Skin epidermis (tissue), 12 donors: ENCODE results near the gene POLR1D.

ENCODE experiments used
- H3K27ac ChIP-seq, 21 experiments: fragments of 200-600 bp; sonication (generic) in 11 of 21; one replicate each; pipeline ENCODE4 v1.5.0; 2020; ENCODE audit warnings: mild to moderate bottlenecking in 3 of 21, inconsistent platforms in 2 of 21, moderate library complexity in 2 of 21
- H3K4me3 ChIP-seq, 7 experiments: fragments of 200-600 bp; sonication (generic) in 2 of 7; one replicate each; pipeline ENCODE4 v1.5.0; 2020; ENCODE audit warnings: inconsistent platforms in 2 of 7, mild to moderate bottlenecking in 2 of 7, moderate library complexity in 1 of 7

The POLR1D gene

GRCh38 chr13:27635266-27635665 lies 13.6 kb downstream of the POLR1D start:
- peak overlapping the region in 2 of 21 experiments; percentile 12 to 47 for H3K27ac ChIP-seq
- H3K4me3 ChIP-seq: no peak overlapping the region

- peak overlapping the region in 1 of 21 experiments; percentile 26 for H3K27ac ChIP-seq
- H3K4me3 ChIP-seq: no peak overlapping the region
These were observed 15.0 kb downstream of the POLR1D start for GRCh38 chr13:27636589-27637288.

DNA sequence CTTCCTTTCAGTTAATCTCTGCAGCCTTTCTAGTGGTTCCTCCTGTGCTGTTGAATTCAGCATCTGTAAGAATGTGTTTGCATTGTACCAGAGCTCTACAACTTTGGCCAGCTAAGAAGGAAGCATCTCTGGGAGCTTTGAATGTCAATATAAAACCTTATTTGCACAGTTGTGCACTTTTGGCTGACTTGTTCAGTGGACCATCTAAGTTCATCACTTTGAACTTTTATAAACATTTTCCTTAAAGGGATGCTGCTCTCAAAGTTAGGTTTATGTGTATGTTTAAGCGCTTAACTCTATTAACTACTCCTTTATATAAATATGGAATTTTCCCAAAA lies 15.6 kb downstream of the POLR1D start:
- no peak overlapping the region for H3K4me3 ChIP-seq
- peak overlapping the region in 1 of 21 experiments; percentile 26 for H3K27ac ChIP-seq

DNA sequence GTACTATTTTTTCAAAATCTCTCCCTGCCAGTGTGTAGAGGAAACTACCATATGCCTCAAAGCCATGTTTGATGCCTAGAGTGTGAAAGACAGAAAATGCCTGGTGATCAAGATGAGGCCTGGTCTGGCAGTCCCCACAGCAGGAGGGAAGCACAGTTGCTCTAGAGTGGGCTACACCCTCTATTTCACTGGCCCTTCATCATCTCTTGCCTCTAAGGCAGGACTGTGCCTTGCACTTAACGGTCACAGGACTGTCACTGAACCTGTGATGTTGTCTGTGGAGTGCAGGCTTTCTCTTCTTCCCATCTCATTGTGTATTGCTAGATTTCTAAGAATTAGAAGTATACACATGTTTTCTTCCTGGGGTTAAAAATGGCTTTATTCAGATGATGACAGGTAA lies 16.3 kb downstream of the POLR1D start:
- Histone ChIP-seq H3K4me3 (no peak overlapping the region), H3K27ac (peak overlapping the region in 6 of 21 experiments; percentile 6 to 50 (median 18))

- Histone ChIP-seq H3K27ac (peak overlapping the region in 10 of 21 experiments; percentile 0 to 50 (median 26)), H3K4me3 (no peak overlapping the region)
These were observed 16.8 kb downstream of the POLR1D start for GRCh38 chr13:27638521-27638920.

DNA sequence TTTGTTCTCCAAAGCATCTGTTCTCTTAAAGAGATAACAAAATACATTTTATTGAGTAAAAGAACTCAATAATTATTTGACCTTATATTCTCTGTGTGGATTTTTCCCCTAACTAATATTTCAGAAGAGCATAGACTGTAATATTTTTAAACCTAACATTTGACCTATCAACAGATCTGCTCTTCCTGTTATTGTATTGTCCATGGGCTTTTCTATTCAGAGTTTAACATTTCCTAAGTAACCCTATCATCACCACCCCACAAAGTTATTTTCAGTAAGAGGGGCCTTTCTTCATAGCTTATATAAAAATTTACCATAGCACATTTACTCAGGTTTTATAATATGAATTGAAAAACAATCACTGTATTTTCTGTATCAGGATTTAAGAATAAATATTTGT lies 17.5 kb downstream of the POLR1D start:
- Histone ChIP-seq H3K4me3 (no peak overlapping the region), H3K27ac (peak overlapping the region in 6 of 21 experiments; percentile 0 to 31 (median 12))

GRCh38 chr13:27641711-27642502 lies 20.2 kb downstream of the POLR1D start:
- H3K4me3 ChIP-seq: no peak overlapping the region
- peak overlapping the region in 3 of 21 experiments; percentile 12 to 31 (median 19) for H3K27ac ChIP-seq

DNA sequence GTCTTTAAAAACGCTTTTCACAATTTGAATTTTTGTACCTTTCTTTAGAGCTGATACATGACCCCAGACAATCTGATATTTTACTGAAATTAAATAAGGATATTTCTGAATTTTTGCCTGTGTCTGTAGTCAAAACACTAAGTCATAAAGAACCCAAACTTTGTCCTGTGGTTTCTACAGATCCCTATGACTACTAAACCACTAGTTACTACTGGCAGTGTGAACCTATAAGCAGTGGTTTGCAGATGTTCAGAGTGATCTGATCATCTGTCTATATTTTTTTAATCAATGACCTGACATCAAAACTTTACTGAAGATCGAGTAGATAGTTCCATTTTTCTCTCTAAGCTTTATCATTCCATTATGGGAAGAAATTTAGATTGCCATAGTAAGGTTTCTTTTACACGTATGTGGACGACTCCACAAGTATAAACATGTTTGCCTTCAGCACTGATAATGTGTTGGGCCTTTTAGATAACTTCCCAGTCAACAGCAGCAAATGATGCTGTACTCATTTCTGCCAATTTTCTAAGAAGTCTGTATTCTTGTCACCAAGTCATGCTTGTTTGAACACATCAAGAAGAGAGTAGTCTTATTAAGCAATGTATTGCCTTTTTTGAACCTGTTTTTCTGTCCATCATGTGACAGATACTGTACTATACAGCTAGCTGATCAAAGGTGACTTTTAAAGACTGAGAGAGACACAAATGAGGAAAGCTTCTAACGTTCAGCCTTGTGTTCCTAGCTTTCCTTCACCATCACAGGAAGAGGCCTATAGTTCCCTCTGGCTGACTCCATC lies 21.8 kb downstream of the POLR1D start:
- H3K27ac ChIP-seq: peak overlapping the region in 14 of 21 experiments; percentile 2 to 68 (median 40)
- no peak overlapping the region for H3K4me3 ChIP-seq

DNA sequence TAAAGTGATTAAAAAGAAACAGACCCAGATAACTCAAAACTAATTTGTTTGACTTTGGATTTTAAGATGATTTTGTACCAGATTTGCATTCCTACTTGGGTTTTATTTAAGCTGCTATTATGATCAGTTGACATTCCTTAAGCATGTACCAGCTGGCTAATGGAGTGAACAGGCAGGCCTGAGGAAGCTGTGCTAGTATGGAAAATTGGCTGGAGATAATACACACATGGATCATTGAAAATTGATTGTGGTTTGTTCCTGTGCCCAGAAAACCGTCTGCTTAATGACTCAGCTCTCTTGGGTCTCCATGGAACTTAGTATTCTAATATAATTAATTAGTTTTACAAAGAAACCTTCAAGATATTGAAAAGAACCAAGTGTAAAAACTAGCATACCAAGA lies 22.6 kb downstream of the POLR1D start:
- Histone ChIP-seq H3K27ac (peak overlapping the region in 12 of 21 experiments; percentile 2 to 68 (median 48)), H3K4me3 (no peak overlapping the region)

DNA sequence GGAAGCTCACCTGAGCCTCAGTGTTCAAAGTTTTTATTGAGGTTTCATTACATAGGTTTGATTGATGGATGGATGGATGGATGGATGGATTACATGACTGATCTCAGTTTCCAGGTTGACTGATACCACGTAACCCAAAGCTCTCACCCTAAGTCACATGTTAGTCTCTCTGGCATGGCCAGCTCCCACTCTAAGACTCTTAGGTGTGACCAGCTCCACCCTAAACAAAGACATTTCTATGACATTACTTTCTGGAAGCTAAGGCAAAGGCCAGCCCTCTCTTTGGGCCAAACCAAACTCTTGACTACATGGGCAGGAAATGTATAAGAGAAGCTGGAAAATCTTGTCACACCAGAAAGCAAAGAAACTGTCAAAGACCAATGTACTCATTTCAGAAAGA lies 28.6 kb downstream of the POLR1D start:
- no peak overlapping the region for H3K4me3 ChIP-seq
- no peak overlapping the region for H3K27ac ChIP-seq

DNA sequence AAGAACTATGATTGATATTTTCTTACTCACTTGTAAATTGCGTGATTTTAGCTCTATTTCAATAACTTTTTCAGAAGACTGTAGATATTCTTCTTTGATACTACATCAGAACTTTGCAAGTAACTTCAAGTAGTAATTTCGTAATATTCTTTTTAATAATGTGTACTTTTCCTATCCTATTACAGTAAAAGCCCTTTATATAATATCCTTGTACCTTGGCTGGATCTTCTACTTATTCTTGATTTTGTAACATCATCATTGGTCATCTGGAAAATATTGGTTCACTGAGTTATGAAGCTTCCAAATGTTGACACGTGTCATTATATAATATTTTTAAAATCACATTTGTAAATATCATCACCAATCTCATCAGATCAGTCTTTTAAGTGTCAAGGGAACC lies 32.4 kb downstream of the POLR1D start:
- peak overlapping the region in 2 of 21 experiments; percentile 8 to 14 for H3K27ac ChIP-seq

DNA sequence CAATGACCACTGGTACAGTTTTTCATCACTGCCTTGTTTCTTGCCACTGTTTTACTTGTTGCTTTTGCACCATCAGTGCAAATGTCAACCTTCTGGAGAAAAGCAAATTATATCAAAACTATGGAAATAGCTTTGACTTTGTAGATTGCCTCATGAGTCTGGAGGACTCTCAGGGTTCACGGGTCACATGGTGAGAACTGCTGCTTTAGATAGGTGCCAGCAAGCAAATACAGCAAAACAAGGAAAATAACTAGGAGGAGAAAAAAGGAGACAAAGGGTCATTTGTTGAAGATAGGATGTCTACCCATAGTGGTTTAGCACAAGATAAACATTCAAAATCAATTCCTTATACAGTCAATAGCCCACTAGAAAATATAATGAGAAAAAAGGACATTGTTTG lies 33.1 kb downstream of the POLR1D start:
- H3K27ac ChIP-seq: peak overlapping the region in 1 of 21 experiments; percentile 8
- no peak overlapping the region for H3K4me3 ChIP-seq

More for the DNA sequence above, 32.4 kb downstream of the POLR1D start:
- no peak overlapping the region for H3K4me3 ChIP-seq

DNA sequence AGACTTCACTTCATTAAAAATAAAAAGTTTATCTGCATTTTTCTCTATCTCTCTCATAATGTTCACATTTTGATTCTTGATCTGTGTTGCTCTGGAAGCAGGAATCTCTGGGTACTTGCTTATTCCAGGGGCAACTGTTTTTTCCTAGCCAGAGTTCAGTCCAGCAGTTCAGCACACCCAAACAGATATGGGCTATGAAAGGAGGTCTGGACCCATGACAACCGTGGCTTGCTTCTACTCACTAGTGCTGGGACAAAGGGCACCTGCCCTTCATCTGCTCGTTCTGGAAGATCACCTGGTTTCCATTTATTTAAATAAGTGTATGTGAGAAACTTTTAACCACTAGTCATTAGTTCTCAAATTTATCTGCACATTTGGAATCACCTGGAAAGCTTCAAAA lies 36.0 kb downstream of the POLR1D start:
- H3K4me3 ChIP-seq: no peak overlapping the region

DNA sequence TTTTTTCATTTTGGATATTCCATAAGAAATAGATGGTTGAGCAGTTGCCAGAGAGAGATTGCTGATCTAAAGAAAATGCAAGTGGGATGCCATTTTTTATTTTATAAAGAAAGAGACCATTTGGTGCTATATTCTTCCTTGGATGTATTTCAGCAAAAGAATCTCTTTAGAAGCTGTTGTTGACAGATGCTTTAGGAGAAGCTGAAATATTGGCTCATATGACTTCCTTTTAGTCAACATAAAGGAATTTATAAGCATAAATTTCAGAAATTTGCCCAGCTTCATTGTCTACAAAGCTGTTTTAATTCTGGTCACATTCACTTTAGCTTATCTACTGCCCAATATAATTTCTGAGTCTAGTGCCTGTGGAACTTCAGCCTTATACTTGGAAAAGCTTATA lies 36.9 kb downstream of the POLR1D start:
- Histone ChIP-seq H3K4me3 (no peak overlapping the region), H3K27ac (no peak overlapping the region)

More for the DNA sequence above, 36.0 kb downstream of the POLR1D start:
- no peak overlapping the region for H3K27ac ChIP-seq

DNA sequence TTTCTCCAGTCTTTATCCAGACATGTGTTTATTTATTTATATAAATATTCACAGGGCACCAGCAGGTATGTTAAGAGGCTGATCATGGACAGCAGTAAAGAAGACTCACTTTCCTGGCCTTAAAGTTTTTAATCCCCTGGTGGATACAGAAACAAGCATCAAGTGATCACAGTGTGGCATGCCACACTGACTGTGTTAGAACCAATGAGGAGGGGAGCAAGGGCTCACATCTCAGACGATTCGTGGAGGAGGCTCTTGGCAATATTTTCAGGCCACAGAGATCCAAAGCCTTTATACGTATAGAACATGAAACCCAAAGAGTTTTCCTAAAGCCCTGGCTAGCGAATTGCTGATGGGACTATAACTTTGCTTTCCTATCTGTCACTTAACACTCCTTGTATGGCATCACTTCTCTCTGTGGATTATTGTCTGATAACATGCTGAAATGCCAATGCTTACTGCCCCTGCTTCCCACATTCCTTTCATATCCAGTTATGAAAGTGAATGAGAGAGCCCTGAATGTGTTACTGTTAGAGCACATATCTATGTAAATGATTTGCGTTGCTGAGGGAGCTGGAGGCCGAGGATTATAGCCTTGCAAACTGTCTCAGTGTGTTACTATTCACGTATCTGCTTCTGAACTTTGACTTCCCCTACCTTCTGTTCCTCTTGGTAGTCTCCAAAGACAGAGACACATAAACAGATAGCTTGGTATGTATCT lies 37.6 kb downstream of the POLR1D start:
- Histone ChIP-seq H3K27ac (no peak overlapping the region), H3K4me3 (no peak overlapping the region)

DNA sequence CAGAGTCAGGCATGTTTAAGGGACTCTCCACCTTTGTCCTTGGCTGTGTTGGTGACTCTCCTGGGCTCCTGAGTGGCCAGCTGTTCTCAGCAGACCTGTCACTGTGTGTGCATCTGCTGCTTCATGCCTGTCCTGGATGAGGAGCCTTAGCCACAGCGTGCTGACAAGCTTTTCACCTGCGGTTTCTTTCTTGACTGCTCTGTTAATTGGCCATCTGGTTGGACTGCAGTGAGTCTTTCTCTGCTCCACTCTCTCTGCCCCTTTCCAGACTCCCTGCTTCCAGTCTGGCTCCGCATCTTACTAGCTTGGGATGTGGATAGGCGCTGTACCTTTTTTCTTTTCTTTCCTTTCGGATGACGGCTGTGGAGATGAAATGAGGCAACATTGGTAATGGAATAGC lies 38.8 kb downstream of the POLR1D start:
- Histone ChIP-seq H3K4me3 (no peak overlapping the region), H3K27ac (no peak overlapping the region)

DNA sequence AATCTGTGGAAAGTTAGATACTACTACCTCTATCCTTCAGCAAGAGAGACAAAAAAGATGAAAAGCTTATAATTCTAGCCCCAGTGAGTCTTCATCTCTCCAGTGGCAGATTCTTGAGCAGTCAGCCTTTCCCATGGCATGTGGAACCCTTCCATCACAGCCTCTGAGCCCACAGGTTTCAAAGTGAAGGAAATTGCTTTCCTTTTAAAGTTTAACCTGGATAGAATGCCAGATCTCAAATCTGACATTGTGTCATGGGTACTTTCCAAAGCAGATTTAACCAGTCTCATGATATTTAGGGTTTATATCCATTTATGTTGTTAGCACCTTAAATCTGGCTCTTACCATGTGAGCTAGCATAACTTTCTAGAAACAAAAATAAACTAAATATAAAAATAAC lies 39.3 kb downstream of the POLR1D start:
- Histone ChIP-seq H3K4me3 (no peak overlapping the region), H3K27ac (no peak overlapping the region)

- H3K4me3 ChIP-seq: no peak overlapping the region
- H3K27ac ChIP-seq: no peak overlapping the region
These were observed 41.2 kb downstream of the POLR1D start for GRCh38 chr13:27662738-27663470.

- no peak overlapping the region for H3K27ac ChIP-seq
- H3K4me3 ChIP-seq: no peak overlapping the region
These were observed 42.3 kb downstream of the POLR1D start for GRCh38 chr13:27663947-27664346.
